Gastroesophageal sphincter (tissue), 4 donors: ENCODE measurements around the gene RBM39. TPM values are rescaled to one million over a fixed set of nuclear protein-coding genes. Genes with fewer than 3 reads are reported as not detected.
"Not testable (repeated sequence)": the region's sequence is repeated elsewhere in the genome, so short reads cannot be mapped to it uniquely, and the experiment has no call there.

ENCODE experiments used
- ATAC-seq: fragments of 150-250 bp; one replicate; pipeline ENCODE4 v1.9.1; 2016; ENCODE audit warnings: mild to moderate bottlenecking, moderate library complexity
- H3K27ac ChIP-seq, 4 donors: fragments of 200-600 bp; sonication (generic) in 3 of 4; 1 replicate in 3 of 4; 2 replicates in 1 of 4; pipeline ENCODE4 v1.5.1; 2016 to 2019
- H3K27me3 ChIP-seq: fragments of 200-600 bp; sonication (generic); one replicate; pipeline ENCODE4 v1.5.1; 2019
- H3K36me3 ChIP-seq, 2 donors: fragments of 200-600 bp; sonication (generic); one replicate each; pipeline ENCODE4 v1.5.1; 2019; ENCODE audit warnings: control low read depth in 1 of 2
- H3K4me1 ChIP-seq, 3 donors: fragments of 200-600 bp; sonication (generic); 1 replicate in 2 of 3; 2 replicates in 1 of 3; pipeline ENCODE4 v1.5.1; 2016 to 2019; ENCODE audit warnings: control low read depth in 2 of 3
- H3K4me3 ChIP-seq, 2 donors: fragments of 200-600 bp; sonication (generic); one replicate each; pipeline ENCODE4 v1.5.1; 2019; ENCODE audit warnings: mild to moderate bottlenecking in 1 of 2, moderate library complexity in 1 of 2
- H3K9me3 ChIP-seq, 3 donors: fragments of 200-600 bp; sonication (generic); one replicate each; pipeline ENCODE4 v1.5.1; 2017 to 2019; ENCODE audit warnings: control low read depth in 2 of 3
- CTCF ChIP-seq, 4 experiments: fragments of 200-600 bp in 2 of 4; fragments of 450-650 bp in 2 of 4; sonication (generic) in 1 of 4; IDR thresholded peaks; one replicate each; pipeline ENCODE4 v1.5.1; 2017 to 2019; ENCODE audit warnings: antibody characterized with exemption in 4 of 4, mild to moderate bottlenecking in 2 of 4, moderate library complexity in 2 of 4
- EP300 ChIP-seq: sonication (generic); formaldehyde crosslinking; IDR thresholded peaks from one replicate; pipeline ENCODE4 v1.6.1; 2017; ENCODE audit warnings: antibody characterized with exemption, mild to moderate bottlenecking
- POLR2A ChIP-seq, 2 donors: fragments of 450-650 bp; IDR thresholded peaks; one replicate each; pipeline ENCODE4 v1.6.1; 2017; ENCODE audit warnings: antibody characterized with exemption in 2 of 2, mild to moderate bottlenecking in 2 of 2, moderate library complexity in 1 of 2
- POLR2AphosphoS5 ChIP-seq: sonication (generic); formaldehyde crosslinking; IDR thresholded peaks from one replicate; pipeline ENCODE4 v1.6.1; 2017; ENCODE audit warnings: antibody characterized with exemption
- WGBS, 2 donors: methylation state at CpG; one replicate each; pipeline ENCODE4 v1.1.5; 2018; ENCODE audit warnings: low coverage in 1 of 2; 5-methylcytosine and 5-hydroxymethylcytosine counted together
- total RNA-seq, 4 donors: library from RNA; depleted of rRNA; stranded (reverse); fragments of >200 nt; gene quantifications; one replicate each; pipeline ENCODE4 v1.1.0, GENCODE V29; 2016

Gene RBM39
- total RNA-seq, 4 donors from 2014 or later, result 159 to 369 (median 238) TPM

DNA sequence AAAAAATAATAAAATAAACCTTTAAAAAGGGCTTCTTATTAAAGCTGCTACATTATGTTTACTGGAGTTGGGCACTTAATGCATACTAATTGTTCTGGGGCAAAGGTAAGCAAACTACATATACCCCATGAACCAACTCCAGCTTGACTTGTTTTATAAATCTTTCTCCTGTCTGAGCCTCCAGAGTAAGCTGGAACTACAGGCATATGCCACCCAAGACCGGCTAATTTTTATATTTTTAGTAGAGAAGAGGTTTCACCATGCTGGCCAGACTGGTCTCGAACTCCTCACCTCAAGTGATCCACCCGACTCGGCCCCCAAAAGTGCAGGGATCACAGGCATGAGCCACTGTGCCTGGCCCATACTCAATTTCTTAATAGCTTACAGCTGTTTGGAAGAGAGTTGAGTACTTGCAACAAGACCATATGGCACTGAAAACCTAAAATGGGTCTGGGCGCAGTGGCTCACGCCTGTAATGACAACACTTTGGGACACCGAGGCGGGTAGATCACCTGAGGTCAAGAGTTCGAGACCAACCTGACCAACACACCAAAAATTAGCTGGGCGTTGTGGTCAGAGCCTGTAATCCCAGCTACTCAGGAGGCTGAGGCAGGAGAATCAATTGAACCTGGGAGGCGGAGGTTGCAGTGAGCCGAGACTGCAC lies 23.0 kb downstream of the RBM39 start:
- Histone ChIP-seq H3K4me3 (no peak overlapping the region), H3K36me3 (peaks cover 5 to 98% of the 10 kb centered on the region in 2 donors), H3K9me3 (no peaks in the 10 kb centered on the region), H3K27ac (no peak overlapping the region), H3K4me1 (peaks cover 0 to 67% (median 0%) of the 10 kb centered on the region in 3 donors), H3K27me3 (no peaks in the 10 kb centered on the region)
- WGBS, 2 donors, result 75 to 79% methylated on average over 5 to 11 of the region's 12 CpGs
- TF ChIP-seq POLR2A (IDR thresholded peaks at IDR 0.05) (no peak), CTCF (IDR thresholded peaks at IDR 0.05) (no peak), EP300 (no peak), POLR2AphosphoS5 (no peak)
- ATAC-seq, result no peak

DNA sequence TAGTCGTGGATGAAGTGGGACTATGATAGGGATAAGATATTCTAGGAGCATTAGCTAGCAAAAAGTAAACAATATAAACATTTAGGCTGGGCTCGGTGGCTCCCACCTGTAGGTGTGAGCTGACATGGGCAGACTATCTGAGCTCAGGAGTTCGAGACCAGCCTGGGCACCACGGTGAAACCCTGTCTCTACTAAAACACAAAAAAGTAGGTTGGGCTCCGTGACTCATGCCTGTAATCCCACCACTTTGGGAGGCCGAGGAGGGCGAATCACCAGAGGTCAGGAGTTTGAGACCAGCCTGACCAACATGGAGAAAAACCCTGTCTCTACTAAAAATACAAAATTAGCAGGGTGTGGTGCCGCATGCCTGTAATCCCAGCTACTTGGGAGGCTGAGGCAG lies 23.7 kb downstream of the RBM39 start:
- H3K36me3 ChIP-seq, result peaks cover 5 to 98% of the 10 kb centered on the region in 2 donors
- ATAC-seq, H3K4me3 ChIP-seq, H3K27ac ChIP-seq, H3K9me3 ChIP-seq, H3K27me3 ChIP-seq: not testable (repeated sequence)
- WGBS, 2 donors, result 59 to 95% methylated on average over 6 of the region's 8 CpGs
- H3K4me1 ChIP-seq, result peaks cover 0 to 66% (median 0%) of the 10 kb centered on the region in 3 donors

DNA sequence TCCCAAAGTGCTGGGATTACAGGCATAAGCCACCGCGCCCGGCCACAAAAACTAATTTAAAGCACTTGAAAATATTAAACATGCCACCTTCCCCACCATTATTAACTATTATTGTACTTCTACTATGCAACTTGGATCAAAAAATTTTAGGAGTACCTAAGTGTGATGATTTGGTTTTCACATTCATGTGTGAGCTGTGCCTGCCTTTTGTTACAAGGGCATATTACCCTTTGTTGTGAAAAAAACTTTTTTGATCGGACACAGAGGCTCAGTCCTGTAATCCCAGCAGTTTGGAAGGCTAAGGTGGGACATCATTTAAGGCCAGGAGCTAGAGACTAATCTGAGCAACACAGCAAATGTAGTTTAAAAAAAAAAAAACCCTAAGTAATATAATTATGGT lies 25.7 kb downstream of the RBM39 start:
- H3K9me3 ChIP-seq, result no peaks in the 10 kb centered on the region
- H3K4me3 ChIP-seq, result no peak overlapping the region
- 76 to 92% methylated on average over 3 to 4 of the region's 4 CpGs for WGBS, 2 donors
- no peaks in the 10 kb centered on the region for H3K27me3 ChIP-seq
- peaks cover 5 to 100% of the 10 kb centered on the region in 2 donors for H3K36me3 ChIP-seq
- H3K4me1 ChIP-seq, result peaks cover 0 to 56% (median 0%) of the 10 kb centered on the region in 3 donors
- ATAC-seq, result no peak
- H3K27ac ChIP-seq, result no peak overlapping the region
- TF ChIP-seq CTCF (IDR thresholded peaks at IDR 0.05) (no peak), EP300 (no peak), POLR2A (IDR thresholded peaks at IDR 0.05) (no peak), POLR2AphosphoS5 (no peak)

- Histone ChIP-seq H3K27ac (no peak overlapping the region), H3K4me3 (no peak overlapping the region), H3K36me3 (peaks cover 5 to 100% of the 10 kb centered on the region in 2 donors), H3K27me3 (no peaks in the 10 kb centered on the region), H3K4me1 (peaks cover 0 to 56% (median 2%) of the 10 kb centered on the region in 3 donors), H3K9me3 (no peaks in the 10 kb centered on the region)
- no peak for TF ChIP-seq POLR2A (IDR thresholded peaks at IDR 0.05)
- no peak for TF ChIP-seq EP300
- WGBS, 2 donors, result 94 to 95% methylated on average over 2 of the region's 2 CpGs
- ATAC-seq, result no peak
Observed at GRCh38 chr20:35715652-35716051, 26.4 kb downstream of the RBM39 start.

- Histone ChIP-seq H3K27me3 (no peaks in the 10 kb centered on the region), H3K4me1 (peaks cover 6 to 64% (median 10%) of the 10 kb centered on the region in 3 donors), H3K9me3 (no peaks in the 10 kb centered on the region), H3K36me3 (peaks cover 5 to 100% of the 10 kb centered on the region in 2 donors), H3K4me3 (no peak overlapping the region), H3K27ac (no peak overlapping the region)
- TF ChIP-seq CTCF (IDR thresholded peaks at IDR 0.05), result no peak
- ATAC-seq, result no peak
- 49 to 56% methylated on average over 4 of the region's 4 CpGs for WGBS, 2 donors
Observed at GRCh38 chr20:35714127-35714526, 27.9 kb downstream of the RBM39 start.

GRCh38 chr20:35713120-35713519 lies 28.9 kb downstream of the RBM39 start:
- not testable (repeated sequence) for ATAC-seq
- Histone ChIP-seq H3K4me1 (peaks cover 6 to 61% (median 10%) of the 10 kb centered on the region in 3 donors), H3K36me3 (peaks cover 5 to 100% of the 10 kb centered on the region in 2 donors)

More at GRCh38 chr20:35713120-35713519, 28.9 kb downstream of the RBM39 start:
- not testable (repeated sequence) for H3K27ac ChIP-seq, H3K9me3 ChIP-seq, H3K27me3 ChIP-seq, H3K4me3 ChIP-seq
- WGBS, 2 donors, result 75 to 82% methylated on average over 4 to 6 of the region's 9 CpGs
